Adrenal gland (tissue), 5 donors: ENCODE results near the gene IFNA5.

Source experiments
- CTCF ChIP-seq, 6 experiments: fragments of 450-650 bp in 4 of 6; fragments of 200-600 bp in 2 of 6; sonication (generic) in 1 of 6; IDR thresholded peaks; 1 replicate in 5 of 6; 2 replicates in 1 of 6; pipeline versions ENCODE4 v1.5.1 to v1.8.0; 2016 to 2021; ENCODE audit warnings: antibody characterized with exemption in 6 of 6, mild to moderate bottlenecking in 2 of 6, moderate library complexity in 1 of 6
- POLR2A ChIP-seq, 2 donors: fragments of 450-650 bp; IDR thresholded peaks; one replicate each; pipeline ENCODE4 v1.6.1; 2017; ENCODE audit warnings: antibody characterized with exemption in 2 of 2, mild to moderate bottlenecking in 2 of 2, moderate library complexity in 1 of 2
- donor health status: DM: no; HTN: no; CAD: no.

- TF ChIP-seq CTCF (IDR thresholded peaks at IDR 0.05) (no peak), POLR2A (IDR thresholded peaks at IDR 0.05) (no peak)
These were observed 49.4 kb downstream of the IFNA5 start for GRCh38 chr9:21255538-21256212.
